Keratinocyte (primary cell): ENCODE data around the gene ASPN. TPM values are rescaled to one million over a fixed set of nuclear protein-coding genes. Genes with fewer than 3 reads are reported as not detected.
A peak's percentile ranks its signal among the peaks of the same experiment; 100 is the strongest.

ENCODE experiments used
- DNase-seq: peaks from one replicate; pipeline ENCODE4 v3.0.0-alpha.2; 2011; ENCODE audit warnings: low read depth, missing footprints, low spot score
- FAIRE-seq: peaks from 2 replicates; lab custom pipeline; 2011; peaks lifted over from hg19 to GRCh38; lab: Jason Lieb, UNC
- H2AFZ ChIP-seq: 2 replicates; pipeline ENCODE4 v1.6.0; 2012; ENCODE audit warnings: low read length, control low read depth, inconsistent platforms; ENCODE audit not compliant: control insufficient read depth
- H3K27ac ChIP-seq: 2 replicates; pipeline ENCODE4 v1.5.1; 2011; ENCODE audit warnings: low read length; ENCODE audit not compliant: control insufficient read depth, insufficient read depth
- H3K27me3 ChIP-seq: 3 replicates; pipeline ENCODE4 v1.6.0; 2011; ENCODE audit warnings: low read length; ENCODE audit not compliant: control insufficient read depth, insufficient read depth; ENCODE audit errors: extremely low read depth
- H3K36me3 ChIP-seq, 2 experiments: 2 replicates in 1 of 2; 3 replicates in 1 of 2; pipeline ENCODE4 v1.5.1; 2011; ENCODE audit warnings: low read length in 2 of 2, mild to moderate bottlenecking in 1 of 2; ENCODE audit not compliant: control insufficient read depth in 2 of 2, insufficient read depth in 2 of 2; ENCODE audit errors: extremely low read depth in 1 of 2
- H3K4me1 ChIP-seq: 3 replicates; pipeline ENCODE4 v1.5.1; 2011; ENCODE audit warnings: low read length; ENCODE audit not compliant: control insufficient read depth, insufficient read depth; ENCODE audit errors: extremely low read depth
- H3K4me2 ChIP-seq: 3 replicates; pipeline ENCODE4 v1.6.0; 2011; ENCODE audit warnings: low read depth, low read length; ENCODE audit not compliant: control insufficient read depth, insufficient read depth; ENCODE audit errors: extremely low read depth
- H3K4me3 ChIP-seq, 3 experiments: fragments of 200-600 bp in 1 of 3; sonication (generic) in 1 of 3; 2 replicates in 2 of 3; 3 replicates in 1 of 3; pipeline ENCODE4 v1.5.1; 2011 to 2016; ENCODE audit warnings: low read length in 3 of 3, mild to moderate bottlenecking in 3 of 3, control low read depth in 2 of 3, inconsistent platforms in 1 of 3, low read depth in 1 of 3, mixed read lengths in 1 of 3, mixed run types in 1 of 3, moderate library complexity in 1 of 3; ENCODE audit not compliant: control insufficient read depth in 2 of 3, insufficient read depth in 2 of 3; ENCODE audit errors: extremely low read depth in 1 of 3
- H3K79me2 ChIP-seq: 2 replicates; pipeline ENCODE4 v1.6.0; 2012; ENCODE audit warnings: low read length; ENCODE audit not compliant: control insufficient read depth, insufficient read depth
- H3K9ac ChIP-seq: 3 replicates; pipeline ENCODE4 v1.6.0; 2011; ENCODE audit warnings: low read length; ENCODE audit not compliant: control insufficient read depth, insufficient read depth; ENCODE audit errors: extremely low read depth
- H3K9me1 ChIP-seq: 3 replicates; pipeline ENCODE4 v1.6.0; 2011; ENCODE audit warnings: low read length; ENCODE audit not compliant: control insufficient read depth, insufficient read depth; ENCODE audit errors: extremely low read depth
- H3K9me3 ChIP-seq: 2 replicates; pipeline ENCODE4 v1.5.1; 2012; ENCODE audit warnings: low read depth, low read length; ENCODE audit not compliant: control insufficient read depth
- H4K20me1 ChIP-seq: 3 replicates; pipeline ENCODE4 v1.6.0; 2011; ENCODE audit warnings: low read length; ENCODE audit not compliant: control insufficient read depth, insufficient read depth; ENCODE audit errors: extremely low read depth
- EZH2 ChIP-seq: IDR thresholded peaks from one replicate; pipeline ENCODE4 v1.6.1; 2012; ENCODE audit warnings: inconsistent platforms, mild to moderate bottlenecking, low read length, moderate library complexity
- dilution Hi-C: fragments of 300-500 bp; cut with MboI; formaldehyde crosslinking; loops from one replicate; pipeline ENCODE4 v1.7.0; 2020; ENCODE audit warnings: low sequenced_read_pairs; ENCODE audit not compliant: extremely low pct_ligation_motif_present
- polyA plus RNA-seq, 5 experiments: library from polyadenylated mRNA; depleted of rRNA in 3 of 5; stranded (reverse) in 3 of 5; stranded (forward) in 1 of 5; unstranded in 1 of 5; fragments of >200 nt; gene quantifications; 1 replicate in 1 of 5; 2 replicates in 3 of 5; 3 replicates in 1 of 5; pipeline versions ENCODE4 v1.2.1 to v1.2.3, GENCODE V29; 2011 to 2012; ENCODE audit warnings: missing spikeins in 2 of 5, low read depth in 1 of 5, low replicate concordance in 1 of 5
- TF ChIP-seq, protein P1 (sequence below), 3 experiments: IDR thresholded peaks in 1 of 3; conservative IDR thresholded peaks in 1 of 3; optimal IDR thresholded peaks in 1 of 3; 2 replicates in 2 of 3; 3 replicates in 1 of 3; pipeline versions ENCODE3 to v1.5.1; 2011; ENCODE audit warnings: low read length in 3 of 3, mild to moderate bottlenecking in 3 of 3, moderate library complexity in 2 of 3, control low read depth in 1 of 3, inconsistent platforms in 1 of 3; ENCODE audit not compliant: insufficient read depth in 2 of 3; ENCODE audit errors: extremely low read depth in 1 of 3

ASPN gene
- polyA plus RNA-seq, 1 donor (not counting 4 experiments of a cell fraction or from before 2014, with no cell fraction given): 0.63 TPM

DNA sequence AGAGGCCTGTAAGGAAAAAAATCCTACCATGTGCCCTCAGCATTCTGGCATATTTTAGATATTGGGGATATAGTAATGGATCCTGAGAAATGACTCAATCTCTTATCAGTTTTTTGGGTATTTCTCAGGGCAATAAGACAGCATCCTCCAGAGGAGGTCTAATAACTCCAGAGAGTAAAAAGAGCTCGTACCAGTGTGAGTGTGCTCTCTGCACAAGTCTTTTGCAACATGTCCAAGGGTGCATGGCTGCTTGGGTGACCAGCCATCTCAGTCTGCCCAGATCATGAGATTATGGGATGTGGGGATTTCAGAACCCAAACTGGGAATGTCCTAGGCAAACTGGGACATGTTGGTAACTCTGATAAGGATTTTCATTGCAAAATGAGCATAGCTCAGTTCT is 15.3 kb downstream of the ASPN start:
- no peak for FAIRE-seq
- Histone ChIP-seq H4K20me1 (no peaks in the 10 kb centered on the region), H3K27me3 (no peaks in the 10 kb centered on the region), H3K9me3 (no peaks in the 10 kb centered on the region), H3K27ac (peak overlapping the region; percentile 64), H3K79me2 (no peaks in the 10 kb centered on the region), H3K4me1 (peaks cover 22% of the 10 kb centered on the region), H2AFZ (no peak overlapping the region), H3K9ac (no peak overlapping the region), H3K36me3 (no peaks in the 10 kb centered on the region), H3K4me3 (no peak overlapping the region), H3K9me1 (no peaks in the 10 kb centered on the region), H3K4me2 (peak overlapping the region; percentile 42)
- no peak for TF ChIP-seq EZH2
- TF ChIP-seq, protein P1, sequence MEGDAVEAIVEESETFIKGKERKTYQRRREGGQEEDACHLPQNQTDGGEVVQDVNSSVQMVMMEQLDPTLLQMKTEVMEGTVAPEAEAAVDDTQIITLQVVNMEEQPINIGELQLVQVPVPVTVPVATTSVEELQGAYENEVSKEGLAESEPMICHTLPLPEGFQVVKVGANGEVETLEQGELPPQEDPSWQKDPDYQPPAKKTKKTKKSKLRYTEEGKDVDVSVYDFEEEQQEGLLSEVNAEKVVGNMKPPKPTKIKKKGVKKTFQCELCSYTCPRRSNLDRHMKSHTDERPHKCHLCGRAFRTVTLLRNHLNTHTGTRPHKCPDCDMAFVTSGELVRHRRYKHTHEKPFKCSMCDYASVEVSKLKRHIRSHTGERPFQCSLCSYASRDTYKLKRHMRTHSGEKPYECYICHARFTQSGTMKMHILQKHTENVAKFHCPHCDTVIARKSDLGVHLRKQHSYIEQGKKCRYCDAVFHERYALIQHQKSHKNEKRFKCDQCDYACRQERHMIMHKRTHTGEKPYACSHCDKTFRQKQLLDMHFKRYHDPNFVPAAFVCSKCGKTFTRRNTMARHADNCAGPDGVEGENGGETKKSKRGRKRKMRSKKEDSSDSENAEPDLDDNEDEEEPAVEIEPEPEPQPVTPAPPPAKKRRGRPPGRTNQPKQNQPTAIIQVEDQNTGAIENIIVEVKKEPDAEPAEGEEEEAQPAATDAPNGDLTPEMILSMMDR (optimal IDR thresholded peaks at IDR 0.05 in 1 of 3, IDR thresholded peaks at IDR 0.05 in 1 of 3, conservative IDR thresholded peaks at IDR 0.05 in 1 of 3; ENCODE audit: extremely low read depth in 1 of 3, insufficient read depth in 2 of 3, low read length in 3 of 3): no peak
- dilution Hi-C loops: no loop called here
- DNase-seq: no peak

- H3K27ac ChIP-seq: peak overlapping the region; percentile 8
These were observed 18.3 kb downstream of the ASPN start for GRCh38 chr9:92463984-92464383.

More at GRCh38 chr9:92463984-92464383, 18.3 kb downstream of the ASPN start:
- no peak for FAIRE-seq
- Histone ChIP-seq H3K4me2 (no peak overlapping the region), H4K20me1 (no peaks in the 10 kb centered on the region), H3K9me3 (no peaks in the 10 kb centered on the region), H3K36me3 (no peaks in the 10 kb centered on the region), H2AFZ (no peak overlapping the region), H3K4me3 (no peak overlapping the region), H3K4me1 (peaks cover 22% of the 10 kb centered on the region), H3K9ac (no peak overlapping the region), H3K9me1 (no peaks in the 10 kb centered on the region), H3K79me2 (no peaks in the 10 kb centered on the region), H3K27me3 (no peaks in the 10 kb centered on the region)
- dilution Hi-C loops: no loop called here
- no peak for DNase-seq
- TF ChIP-seq, protein P1 (optimal IDR thresholded peaks at IDR 0.05 in 1 of 3, IDR thresholded peaks at IDR 0.05 in 1 of 3, conservative IDR thresholded peaks at IDR 0.05 in 1 of 3; ENCODE audit: extremely low read depth in 1 of 3, insufficient read depth in 2 of 3, low read length in 3 of 3): no peak
- TF ChIP-seq EZH2: no peak
